Vagina (tissue), 2 donors: ENCODE results near the gene DNPH1.

ENCODE experiments used
- CTCF ChIP-seq, 3 experiments: fragments of 450-650 bp in 2 of 3; fragments of 200-600 bp in 1 of 3; sonication (generic) in 1 of 3; IDR thresholded peaks; one replicate each; pipeline ENCODE4 v1.5.1; 2017 to 2019; ENCODE audit warnings: antibody characterized with exemption in 3 of 3, mild to moderate bottlenecking in 2 of 3, moderate library complexity in 2 of 3
- POLR2A ChIP-seq, 2 donors: fragments of 450-650 bp; IDR thresholded peaks; one replicate each; pipeline ENCODE4 v1.6.1; 2017; ENCODE audit warnings: antibody characterized with exemption in 2 of 2, mild to moderate bottlenecking in 2 of 2, moderate library complexity in 2 of 2
- POLR2AphosphoS5 ChIP-seq, 2 donors: sonication (generic); formaldehyde crosslinking; IDR thresholded peaks; one replicate each; pipeline ENCODE4 v1.9.0; 2017; ENCODE audit warnings: antibody characterized with exemption in 2 of 2, mild to moderate bottlenecking in 2 of 2, low read depth in 1 of 2; ENCODE audit not compliant: insufficient read depth in 1 of 2

DNA sequence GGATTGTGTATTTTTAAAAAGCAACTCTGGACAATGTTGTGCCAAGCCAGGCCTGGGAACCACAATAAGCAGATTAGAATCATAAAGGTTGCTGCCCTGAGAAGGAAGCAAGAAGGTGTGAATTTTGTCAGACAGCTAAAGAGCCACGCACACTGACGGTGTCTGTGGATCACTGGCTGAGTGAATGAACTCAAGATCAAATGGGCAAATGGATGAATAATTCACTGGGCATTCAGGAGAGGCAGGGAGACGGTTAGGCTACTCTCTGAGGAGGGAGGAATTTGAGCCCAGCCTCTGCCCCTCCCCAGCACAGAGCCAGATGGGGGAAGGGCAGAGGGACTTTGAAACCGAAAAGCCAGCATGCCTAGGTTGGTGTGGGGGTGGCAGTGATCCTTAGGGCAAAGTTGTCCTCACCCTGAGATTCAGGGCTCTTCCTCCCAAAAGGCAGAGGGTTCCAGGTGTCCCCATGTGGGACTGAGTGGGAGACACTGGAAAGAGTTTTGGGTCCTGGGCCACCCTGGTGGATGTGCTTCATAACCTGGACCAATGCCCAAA, 49.3 kb upstream of the DNPH1 start:
- TF ChIP-seq CTCF (IDR thresholded peaks at IDR 0.05) (no peak), POLR2AphosphoS5 (IDR thresholded peaks at IDR 0.05; ENCODE audit: insufficient read depth in 1 of 2, low read depth in 1 of 2) (no peak), POLR2A (IDR thresholded peaks at IDR 0.05) (no peak)
